ENCODE data around the gene ANGPT4.

The ANGPT4 gene

DNA sequence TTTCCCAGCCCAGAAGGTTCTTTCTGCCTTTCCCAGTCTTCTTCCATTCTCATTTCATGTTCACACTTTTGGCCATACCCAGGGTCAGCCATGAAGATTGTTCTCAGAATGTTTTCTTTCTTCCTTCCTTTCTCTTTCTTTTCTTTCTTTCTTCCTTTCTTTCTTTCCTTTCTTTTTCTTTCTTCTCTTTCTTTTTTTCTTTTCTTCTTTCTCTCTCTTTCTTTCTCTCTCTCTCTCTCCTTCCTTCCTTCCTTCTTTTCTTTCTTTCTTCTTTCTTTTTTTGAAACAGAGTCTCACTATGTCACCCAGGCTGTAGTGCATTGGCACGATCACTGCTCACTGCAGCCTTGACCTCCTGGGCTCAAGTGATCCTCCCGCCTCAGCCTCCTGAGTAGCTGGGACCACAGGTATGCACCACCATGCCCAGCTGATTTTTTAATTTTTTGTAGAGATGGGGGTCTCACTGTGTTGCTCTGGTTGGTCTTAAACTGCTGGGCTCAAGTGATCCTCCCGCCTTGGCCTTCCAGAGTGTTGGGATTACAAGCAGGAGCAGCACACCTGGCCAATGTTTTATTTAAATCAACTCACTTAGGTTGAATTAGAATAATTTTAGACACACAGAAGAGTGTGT, 95.7 kb downstream of the ANGPT4 start:
- Mint-ChIP-seq H3K27ac (ENCODE audit: low read depth) (peak overlapping the region; percentile 59), H3K36me3 (ENCODE audit: insufficient read depth) (peaks cover 18% of the 10 kb centered on the region), H3K27me3 (peaks cover 11% of the 10 kb centered on the region), H3K4me3 (no peak overlapping the region), H3K4me1 (peaks cover 5% of the 10 kb centered on the region), H3K9me3 (no peaks in the 10 kb centered on the region)
- DNase-seq (ENCODE audit: low spot score in 2 of 2) (no peak), ATAC-seq (replicated peaks; ENCODE audit: extremely low read depth, poor library complexity, severe bottlenecking) (no peak)

Data from central memory CD8-positive, alpha-beta T cell (primary cell).